ENCODE data around the gene SGCA.

DNA sequence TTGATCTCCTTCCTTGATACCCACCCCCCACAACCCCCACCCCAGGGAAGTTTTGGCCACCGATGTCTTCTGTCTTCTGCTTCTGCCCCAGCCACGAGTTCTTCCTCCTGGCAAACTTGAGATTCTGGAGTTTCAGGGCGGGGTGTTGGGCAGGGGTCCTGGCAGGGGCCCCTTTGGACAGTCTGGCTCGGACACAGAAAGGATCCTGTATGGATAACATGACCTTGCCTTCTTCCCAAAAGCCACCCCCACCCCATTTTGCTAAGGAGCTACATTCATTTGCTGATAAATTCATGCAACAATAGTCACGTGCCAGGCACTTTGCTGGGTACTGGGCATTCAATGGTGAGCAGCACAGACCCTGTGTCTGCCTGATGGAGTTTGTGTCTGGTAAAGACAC, 41.5 kb downstream of the SGCA start:
- TF ChIP-seq, protein P1, sequence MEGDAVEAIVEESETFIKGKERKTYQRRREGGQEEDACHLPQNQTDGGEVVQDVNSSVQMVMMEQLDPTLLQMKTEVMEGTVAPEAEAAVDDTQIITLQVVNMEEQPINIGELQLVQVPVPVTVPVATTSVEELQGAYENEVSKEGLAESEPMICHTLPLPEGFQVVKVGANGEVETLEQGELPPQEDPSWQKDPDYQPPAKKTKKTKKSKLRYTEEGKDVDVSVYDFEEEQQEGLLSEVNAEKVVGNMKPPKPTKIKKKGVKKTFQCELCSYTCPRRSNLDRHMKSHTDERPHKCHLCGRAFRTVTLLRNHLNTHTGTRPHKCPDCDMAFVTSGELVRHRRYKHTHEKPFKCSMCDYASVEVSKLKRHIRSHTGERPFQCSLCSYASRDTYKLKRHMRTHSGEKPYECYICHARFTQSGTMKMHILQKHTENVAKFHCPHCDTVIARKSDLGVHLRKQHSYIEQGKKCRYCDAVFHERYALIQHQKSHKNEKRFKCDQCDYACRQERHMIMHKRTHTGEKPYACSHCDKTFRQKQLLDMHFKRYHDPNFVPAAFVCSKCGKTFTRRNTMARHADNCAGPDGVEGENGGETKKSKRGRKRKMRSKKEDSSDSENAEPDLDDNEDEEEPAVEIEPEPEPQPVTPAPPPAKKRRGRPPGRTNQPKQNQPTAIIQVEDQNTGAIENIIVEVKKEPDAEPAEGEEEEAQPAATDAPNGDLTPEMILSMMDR (IDR thresholded peaks at IDR 0.05) = no peak
- TF ChIP-seq POLR2A (IDR thresholded peaks at IDR 0.05) = no peak

Data from testis (tissue), 2 donors.